ENCODE measurements around the gene DNAH17.

The DNAH17 gene

GRCh38 chr17:78408476-78409050, 168.6 kb downstream of the DNAH17 start:
- DNase-seq: no peak

DNA sequence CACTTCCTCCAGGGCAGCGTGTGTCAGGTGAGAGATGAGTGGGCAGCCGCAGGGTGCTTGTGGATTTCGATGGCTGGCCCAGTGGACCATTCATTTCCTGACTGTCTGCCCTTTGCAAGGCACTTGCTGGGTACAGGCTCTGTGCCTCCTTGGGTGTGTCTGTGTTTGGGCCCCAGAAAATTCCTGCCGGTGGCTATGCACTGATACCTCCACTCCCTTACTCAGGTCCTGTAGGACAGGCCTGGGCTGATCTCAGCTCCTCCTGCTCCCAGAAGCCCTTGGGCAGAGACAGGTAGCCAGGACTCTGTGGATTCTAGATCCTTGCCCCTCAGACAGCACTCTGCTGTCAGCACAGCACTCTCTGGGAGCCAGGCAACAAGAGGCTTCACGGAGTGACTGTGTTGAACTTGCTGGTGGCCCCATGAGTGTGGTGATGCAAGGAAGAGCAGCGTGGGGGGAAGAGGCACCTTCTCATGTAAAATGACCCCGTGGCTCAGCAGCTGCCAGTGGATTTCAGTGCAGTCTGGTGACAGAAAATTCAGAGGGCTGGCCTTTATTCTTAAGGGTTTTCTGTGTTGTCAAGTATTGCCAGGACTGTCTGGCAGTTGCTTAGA, 169.7 kb downstream of the DNAH17 start:
- no peak for DNase-seq

GRCh38 chr17:78406920-78407319, 170.3 kb downstream of the DNAH17 start:
- DNase-seq: no peak

DNA sequence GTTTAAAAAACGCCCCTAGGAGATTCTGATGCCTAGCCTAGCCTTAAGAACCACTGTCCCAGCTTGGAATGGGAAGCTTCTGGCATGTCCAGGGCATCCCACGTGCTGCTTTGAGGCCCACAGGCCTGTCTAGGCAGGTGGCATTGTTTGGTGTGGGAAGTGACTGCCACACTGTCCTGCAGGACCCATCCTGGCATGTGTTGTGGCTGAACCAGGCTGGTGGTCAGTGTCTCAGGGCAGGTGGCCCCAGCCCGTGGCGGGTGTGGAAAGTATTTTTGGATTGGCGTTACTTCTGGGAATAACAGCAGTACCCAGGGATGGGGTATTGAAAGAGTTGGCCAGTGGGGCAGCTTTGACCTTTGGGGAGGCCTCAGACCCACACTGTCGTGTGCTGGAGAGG, 170.8 kb downstream of the DNAH17 start:
- no peak for DNase-seq

DNA sequence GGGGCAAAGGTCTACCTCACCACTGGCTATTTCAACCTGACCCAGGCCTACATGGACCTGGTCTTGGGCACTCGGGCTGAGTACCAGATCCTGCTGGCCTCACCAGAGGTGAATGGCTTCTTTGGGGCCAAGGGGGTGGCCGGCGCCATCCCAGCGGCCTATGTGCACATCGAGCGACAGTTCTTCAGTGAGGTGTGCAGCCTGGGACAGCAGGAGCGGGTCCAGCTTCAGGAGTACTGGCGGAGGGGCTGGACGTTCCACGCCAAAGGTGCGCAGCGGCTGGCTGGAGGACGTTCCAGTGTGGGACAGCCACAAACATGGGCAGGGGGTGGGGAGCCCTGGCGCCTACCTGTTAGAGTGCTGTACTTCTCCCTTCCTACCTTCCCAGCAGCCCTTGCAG, 173.4 kb downstream of the DNAH17 start:
- no peak for DNase-seq

DNA sequence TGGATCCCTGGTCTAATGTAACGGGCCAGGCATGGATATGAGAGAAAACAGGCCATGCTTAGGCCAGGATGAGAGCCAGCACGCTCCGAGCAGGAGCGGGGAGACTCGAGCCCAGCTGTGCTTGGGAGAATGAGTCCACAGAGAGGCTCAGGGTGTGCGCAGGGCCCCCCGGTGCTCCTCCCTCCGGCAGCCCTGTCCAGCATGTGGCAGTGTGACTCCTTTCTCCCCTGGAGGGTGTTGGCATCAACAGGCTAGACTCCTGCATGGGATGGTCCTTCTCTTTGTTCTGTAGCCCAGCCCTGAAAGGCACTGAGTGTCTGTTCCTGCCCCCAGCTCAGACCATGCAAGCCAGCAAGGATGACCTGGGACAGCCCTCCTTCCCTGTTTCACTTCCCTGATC, 175.3 kb downstream of the DNAH17 start:
- DNase-seq: no peak

DNA sequence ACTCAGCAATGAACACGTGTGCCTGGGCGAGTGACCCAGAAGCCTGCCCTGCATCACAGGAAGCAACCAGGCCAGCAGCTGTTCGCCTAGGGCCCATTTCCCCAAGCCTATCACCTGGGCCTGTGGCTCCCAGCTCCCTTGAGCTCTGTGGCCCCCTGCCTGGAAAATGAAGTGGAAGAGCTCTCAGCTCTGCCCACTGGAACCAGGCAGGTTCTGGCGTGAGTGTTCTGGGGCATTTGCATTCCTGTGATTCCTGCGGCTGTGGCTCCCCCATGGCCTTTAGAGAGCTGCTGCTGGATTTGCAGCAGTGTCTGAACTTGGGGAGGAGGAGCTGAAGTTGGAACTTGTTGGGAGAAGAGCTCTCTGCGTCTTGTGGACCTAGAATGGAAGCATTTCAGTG, 175.9 kb downstream of the DNAH17 start:
- DNase-seq: no peak

DNA sequence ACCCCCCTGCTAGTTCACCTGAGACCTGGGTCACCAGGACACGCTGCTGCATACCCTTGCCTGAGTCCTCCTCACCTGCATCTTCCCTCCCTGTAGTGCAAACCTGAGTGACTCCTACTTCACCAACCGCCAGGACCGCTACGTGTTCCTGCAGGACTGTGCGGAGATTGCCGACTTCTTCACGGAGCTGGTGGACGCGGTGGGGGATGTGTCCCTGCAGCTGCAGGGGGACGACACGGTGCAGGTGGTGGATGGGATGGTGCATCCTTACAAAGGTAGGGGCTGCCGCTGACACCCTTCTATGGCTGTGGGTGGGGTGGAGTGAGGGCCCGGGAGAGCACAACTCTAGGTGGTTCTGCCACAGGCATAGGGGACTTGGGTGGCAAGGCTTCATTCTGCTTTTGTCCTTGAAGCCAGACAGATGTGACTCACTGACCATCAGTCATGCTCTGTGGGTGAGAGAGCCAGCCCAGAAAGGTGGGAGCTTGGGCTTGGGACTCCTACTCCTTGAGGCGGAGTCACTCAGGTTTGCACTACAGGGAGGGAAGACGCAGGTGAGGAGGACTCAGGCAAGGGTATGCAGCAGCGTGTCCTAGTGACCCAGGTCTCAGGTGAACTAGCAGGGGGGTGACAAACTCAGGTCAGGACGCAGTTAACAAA, 176.5 kb downstream of the DNAH17 start:
- no peak for DNase-seq

DNA sequence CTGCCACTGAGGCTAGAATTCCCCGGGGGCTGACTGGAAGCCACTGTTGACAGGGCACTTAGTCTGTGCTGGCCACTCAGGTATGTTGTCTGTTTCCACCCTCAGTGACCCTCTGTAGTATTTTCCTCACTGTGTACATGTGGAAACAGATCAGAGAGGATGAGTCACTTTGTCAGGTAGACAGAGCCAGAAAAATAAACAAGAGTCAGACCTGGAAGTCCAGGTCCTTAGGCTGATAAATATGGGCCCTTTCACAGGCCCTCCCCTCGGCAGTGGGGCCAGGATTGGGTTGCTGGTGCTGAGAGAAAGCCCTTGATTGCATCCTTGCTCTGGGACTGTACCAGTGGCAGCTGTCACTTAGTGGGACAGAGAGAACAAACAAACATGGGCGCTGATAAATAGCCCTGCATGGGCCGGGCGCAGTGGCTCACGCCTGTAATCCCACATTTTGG, 177.5 kb downstream of the DNAH17 start:
- no peak for DNase-seq

GRCh38 chr17:78399028-78399692, 178.0 kb downstream of the DNAH17 start:
- no peak for DNase-seq

GRCh38 chr17:78398390-78398789, 178.8 kb downstream of the DNAH17 start:
- DNase-seq: no peak

DNA sequence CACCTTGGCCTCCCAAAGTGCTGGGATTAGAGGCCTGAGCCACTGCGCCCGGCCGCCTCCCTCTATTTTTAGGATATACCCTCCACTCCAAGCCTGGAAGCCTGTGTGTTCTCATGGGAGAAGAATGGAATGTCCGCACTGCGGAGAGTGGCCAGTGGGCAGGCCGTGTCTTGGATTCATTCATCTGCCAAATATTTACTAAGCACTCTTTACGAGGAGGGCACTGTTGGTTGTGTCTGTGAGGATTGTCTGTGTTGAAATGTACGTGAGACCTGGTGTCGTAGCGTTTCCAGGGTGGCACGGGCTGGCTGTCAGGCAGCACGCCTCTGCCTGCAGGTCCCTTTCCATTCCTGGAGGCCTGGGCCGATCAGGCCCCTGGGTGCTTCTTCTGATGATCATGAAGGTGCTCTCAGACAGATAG, 179.5 kb downstream of the DNAH17 start:
- DNase-seq: no peak

GRCh38 chr17:78396441-78397337, 180.5 kb downstream of the DNAH17 start:
- DNase-seq: no peak

DNA sequence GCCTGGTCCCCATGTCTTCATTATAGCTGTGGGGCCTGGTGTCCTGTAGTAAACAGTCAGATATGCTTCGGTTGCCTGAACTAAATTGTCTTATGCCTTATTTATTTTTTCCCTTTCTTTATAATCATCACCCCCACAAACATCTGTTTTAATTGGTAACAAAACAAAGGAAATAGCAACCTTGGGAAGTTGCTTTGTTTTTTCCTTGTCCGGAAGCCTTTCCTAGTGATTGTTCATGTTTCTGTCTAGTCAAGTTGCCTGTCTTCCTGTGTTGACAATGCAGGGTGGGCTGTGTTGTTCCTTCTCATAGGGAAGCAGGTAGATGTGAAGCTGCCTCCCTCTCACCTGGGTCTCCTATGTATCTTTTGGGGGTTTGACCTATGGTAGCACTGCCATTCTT, 182.0 kb downstream of the DNAH17 start:
- DNase-seq: no peak

- DNase-seq: no peak
Measured at GRCh38 chr17:78394209-78394608, 183.0 kb downstream of the DNAH17 start.

DNA sequence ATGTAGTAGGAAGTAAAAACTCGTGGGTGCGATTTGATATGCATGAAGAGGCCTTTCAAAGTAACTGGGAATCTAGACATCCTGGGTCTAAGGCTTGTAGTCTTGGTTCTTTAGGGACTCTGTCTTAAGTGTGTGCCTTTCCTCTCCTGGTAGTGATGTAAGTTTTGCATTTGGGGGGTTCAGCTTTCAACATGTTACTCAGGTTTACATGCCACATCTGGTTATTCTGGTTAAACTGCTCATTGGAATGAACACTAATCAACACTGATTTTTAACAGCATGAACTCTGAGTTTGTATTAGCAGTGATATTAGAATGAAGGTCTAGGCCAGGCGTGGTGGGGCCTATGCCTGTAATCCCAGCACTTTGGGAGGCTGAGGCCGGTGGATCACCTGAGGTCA, 183.6 kb downstream of the DNAH17 start:
- DNase-seq: no peak

- no peak for DNase-seq
Measured at GRCh38 chr17:78392295-78392694, 184.9 kb downstream of the DNAH17 start.

- no peak for DNase-seq
Measured at GRCh38 chr17:78391843-78392242, 185.4 kb downstream of the DNAH17 start.

DNA sequence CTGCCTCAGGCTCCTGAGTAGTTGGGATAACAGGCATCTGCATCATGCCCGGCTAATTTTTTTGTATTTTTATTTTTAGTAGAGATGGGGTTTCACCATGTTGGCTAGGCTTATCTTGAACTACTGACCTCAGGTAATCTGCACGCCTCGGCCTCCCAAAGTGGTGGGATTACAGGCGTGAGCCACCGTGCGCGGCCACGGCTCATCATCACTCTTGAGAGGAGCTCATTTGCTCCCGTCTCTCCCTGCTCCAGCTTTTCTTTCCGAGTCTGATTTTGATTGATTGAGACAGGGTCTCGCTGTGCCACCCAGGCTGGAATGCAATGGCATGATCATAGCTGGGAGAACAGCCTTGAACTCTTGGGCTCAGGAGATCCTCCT, 186.2 kb downstream of the DNAH17 start:
- DNase-seq: no peak

- DNase-seq: no peak
Measured at GRCh38 chr17:78390241-78391050, 186.8 kb downstream of the DNAH17 start.

DNA sequence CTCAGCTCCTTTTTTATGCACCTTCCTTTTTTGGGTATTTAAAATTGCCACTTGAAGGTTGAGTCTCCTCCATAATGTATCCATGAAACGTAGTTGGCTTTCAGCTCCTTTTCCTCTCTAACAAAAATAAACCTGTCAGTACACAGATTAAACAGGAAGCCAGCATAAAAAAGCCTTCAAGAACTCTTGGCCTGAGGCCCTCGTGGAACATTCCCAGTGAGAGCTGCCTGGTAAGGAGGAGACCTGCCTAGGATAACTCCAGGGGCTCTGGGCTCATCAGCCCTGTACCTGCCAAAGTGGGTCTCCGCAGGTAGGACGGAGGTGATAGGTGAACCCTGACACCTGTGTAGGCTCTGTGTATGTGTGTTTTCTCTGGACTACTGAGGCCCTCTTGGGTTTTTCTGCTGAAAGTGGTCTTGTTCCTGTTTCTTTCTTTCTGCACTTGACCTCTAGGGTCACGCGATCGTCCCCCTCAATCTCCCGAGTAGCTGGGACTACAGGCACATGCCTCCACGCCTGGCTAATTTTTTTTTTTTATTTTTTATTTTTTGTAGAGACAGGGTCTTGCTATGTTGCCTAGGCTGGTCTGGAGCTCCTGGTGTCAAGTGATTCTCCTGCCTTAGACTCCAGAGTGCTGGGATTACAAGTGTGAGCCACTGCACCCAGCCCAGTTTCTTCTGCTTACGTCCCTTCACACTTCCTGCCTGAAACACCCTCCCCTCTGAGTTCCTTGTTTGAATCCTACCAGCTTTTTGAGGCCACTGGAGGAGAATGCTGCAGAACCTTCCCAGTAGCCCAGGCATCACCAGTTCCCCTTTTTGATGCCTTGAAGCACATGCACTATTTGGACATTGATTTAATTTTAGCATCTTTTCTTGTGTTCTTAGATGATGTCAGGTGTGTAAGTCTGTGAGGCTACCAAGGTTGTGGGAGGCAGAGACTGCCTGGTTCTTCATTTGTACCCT, 188.9 kb downstream of the DNAH17 start:
- DNase-seq: no peak

Data from stimulated activated CD4-positive, alpha-beta T cell treated with anti-CD3 and anti-CD28 coated beads, Interleukin-4, amount 100 ng/mL, for 24 hours (primary cell).